ENCODE results near the gene MINK1. TPM values are rescaled to one million over a fixed set of nuclear protein-coding genes. Genes with fewer than 3 reads are reported as not detected.

Gene MINK1
- total RNA-seq, 1 donor from 2014 or later = 26.2 TPM

GRCh38 chr17:4839965-4840892 is 7.1 kb downstream of the MINK1 start:
- no peak overlapping the region for H3K9ac ChIP-seq
- Mint-ChIP-seq H3K9me3 (no peaks in the 10 kb centered on the region), H3K27ac (no peak overlapping the region), H3K36me3 (peaks cover 5% of the 10 kb centered on the region), H3K27me3 (ENCODE audit: insufficient read depth, low read depth) (peaks cover 2% of the 10 kb centered on the region), H3K4me1 (peaks cover 7% of the 10 kb centered on the region), H3K4me3 (no peak overlapping the region)
- H3K4me3 ChIP-seq = no peak overlapping the region
- H3K9me3 ChIP-seq (ENCODE audit: low read depth) = no peaks in the 10 kb centered on the region
- no peaks in the 10 kb centered on the region for H3K4me1 ChIP-seq
- no peak overlapping the region for H3K4me2 ChIP-seq
- no peaks in the 10 kb centered on the region for H3K36me3 ChIP-seq
- no peaks in the 10 kb centered on the region for H3F3A ChIP-seq (ENCODE audit: low read depth)
- no peak for TF ChIP-seq EZH2 (IDR thresholded peaks at IDR 0.05)
- no peak for TF ChIP-seq CTCF (IDR thresholded peaks at IDR 0.05)
- no peak for TF ChIP-seq EZH2phosphoT487 (IDR thresholded peaks at IDR 0.05)
- H3K27ac ChIP-seq = no peak overlapping the region
- H2AFZ ChIP-seq (replicated peaks) = no peak overlapping the region
- H4K20me1 ChIP-seq (ENCODE audit: low read depth) = peaks cover 21% of the 10 kb centered on the region
- peaks cover 48% of the 10 kb centered on the region for H3K79me2 ChIP-seq (ENCODE audit: low read depth)
- no peaks in the 10 kb centered on the region for H3K27me3 ChIP-seq
- DNase-seq (ENCODE audit: low spot score) = no peak

- H3F3A ChIP-seq (ENCODE audit: low read depth) = no peaks in the 10 kb centered on the region
- no peaks in the 10 kb centered on the region for H3K27me3 ChIP-seq
- H3K9ac ChIP-seq = no peak overlapping the region
- no peaks in the 10 kb centered on the region for H3K9me3 ChIP-seq (ENCODE audit: low read depth)
- Mint-ChIP-seq H3K27ac (no peak overlapping the region), H3K36me3 (peaks cover 5% of the 10 kb centered on the region), H3K27me3 (ENCODE audit: insufficient read depth, low read depth) (peaks cover 2% of the 10 kb centered on the region), H3K9me3 (no peaks in the 10 kb centered on the region), H3K4me3 (no peak overlapping the region), H3K4me1 (peaks cover 4% of the 10 kb centered on the region)
- TF ChIP-seq CTCF (IDR thresholded peaks at IDR 0.05) (no peak), EZH2 (IDR thresholded peaks at IDR 0.05) (no peak), EZH2phosphoT487 (IDR thresholded peaks at IDR 0.05) (no peak)
- H3K4me1 ChIP-seq = no peaks in the 10 kb centered on the region
- H3K4me2 ChIP-seq = no peak overlapping the region
- H2AFZ ChIP-seq (replicated peaks) = no peak overlapping the region
- H3K4me3 ChIP-seq = no peak overlapping the region
- no peaks in the 10 kb centered on the region for H3K36me3 ChIP-seq
- no peak for DNase-seq (ENCODE audit: low spot score)
- peaks cover 14% of the 10 kb centered on the region for H4K20me1 ChIP-seq (ENCODE audit: low read depth)
- H3K79me2 ChIP-seq (ENCODE audit: low read depth) = peaks cover 41% of the 10 kb centered on the region
- H3K27ac ChIP-seq = no peak overlapping the region
Observed at GRCh38 chr17:4840893-4841242, 7.7 kb downstream of the MINK1 start.

- no peak overlapping the region for H3K4me3 Mint-ChIP-seq
- H3K9me3 ChIP-seq (ENCODE audit: low read depth) = no peaks in the 10 kb centered on the region
- H3F3A ChIP-seq (ENCODE audit: low read depth) = no peaks in the 10 kb centered on the region
- H3K36me3 Mint-ChIP-seq = peaks cover 5% of the 10 kb centered on the region
- DNase-seq (ENCODE audit: low spot score) = no peak
- H2AFZ ChIP-seq (replicated peaks) = no peak overlapping the region
- peaks cover 4% of the 10 kb centered on the region for H4K20me1 ChIP-seq (ENCODE audit: low read depth)
- H3K9ac ChIP-seq = no peak overlapping the region
- TF ChIP-seq CTCF (IDR thresholded peaks at IDR 0.05) (no peak), EZH2 (IDR thresholded peaks at IDR 0.05) (no peak), EZH2phosphoT487 (IDR thresholded peaks at IDR 0.05) (no peak)
- H3K27ac ChIP-seq = no peak overlapping the region
- peaks cover 2% of the 10 kb centered on the region for H3K4me1 Mint-ChIP-seq
- H3K4me2 ChIP-seq = no peak overlapping the region
- H3K79me2 ChIP-seq (ENCODE audit: low read depth) = peaks cover 32% of the 10 kb centered on the region
- H3K27me3 Mint-ChIP-seq (ENCODE audit: insufficient read depth, low read depth) = peaks cover 2% of the 10 kb centered on the region
- H3K27me3 ChIP-seq = no peaks in the 10 kb centered on the region
- no peaks in the 10 kb centered on the region for H3K4me1 ChIP-seq
- H3K27ac Mint-ChIP-seq = no peak overlapping the region
- no peaks in the 10 kb centered on the region for H3K9me3 Mint-ChIP-seq
- no peaks in the 10 kb centered on the region for H3K36me3 ChIP-seq
- H3K4me3 ChIP-seq = no peak overlapping the region
Observed at GRCh38 chr17:4842376-4842775, 9.2 kb downstream of the MINK1 start.
